Upper lobe of left lung (tissue), 4 donors: ENCODE data around the gene TRAPPC10.

Experiments used
- CTCF ChIP-seq, 6 experiments: fragments of 450-650 bp in 4 of 6; fragments of 200-600 bp in 2 of 6; sonication (generic) in 2 of 6; IDR thresholded peaks; one replicate each; pipeline ENCODE4 v1.5.1; 2016 to 2019; ENCODE audit warnings: antibody characterized with exemption in 6 of 6
- EP300 ChIP-seq, 4 donors: sonication (generic); formaldehyde crosslinking; IDR thresholded peaks; one replicate each; pipeline ENCODE4 v1.5.1; 2017; ENCODE audit warnings: antibody characterized with exemption in 4 of 4, control low read depth in 2 of 4
- POLR2A ChIP-seq, 4 donors: fragments of 450-650 bp; IDR thresholded peaks; one replicate each; pipeline ENCODE4 v1.5.1; 2016 to 2017; ENCODE audit warnings: antibody characterized with exemption in 4 of 4, mild to moderate bottlenecking in 2 of 4
- POLR2AphosphoS5 ChIP-seq, 2 donors: sonication (generic); formaldehyde crosslinking; IDR thresholded peaks; one replicate each; pipeline ENCODE4 v1.5.1; 2017; ENCODE audit warnings: antibody characterized with exemption in 2 of 2

- TF ChIP-seq CTCF (IDR thresholded peaks at IDR 0.05) (no peak), POLR2A (IDR thresholded peaks at IDR 0.05) (no peak), POLR2AphosphoS5 (IDR thresholded peaks at IDR 0.05) (no peak), EP300 (IDR thresholded peaks at IDR 0.05) (no peak)
These were observed 35.4 kb upstream of the TRAPPC10 start for GRCh38 chr21:43976661-43977060.
